Right lobe of liver (tissue), 4 donors: ENCODE measurements around the gene AGK.

Experiments
- CTCF ChIP-seq, 4 donors: fragments of 200-600 bp in 3 of 4; fragments of 450-650 bp in 1 of 4; IDR thresholded peaks; one replicate each; pipeline versions ENCODE4 v1.5.1 to v1.8.0; 2016 to 2022; ENCODE audit warnings: antibody characterized with exemption in 4 of 4, mild to moderate bottlenecking in 2 of 4
- POLR2A ChIP-seq: fragments of 450-650 bp; IDR thresholded peaks from one replicate; pipeline ENCODE4 v1.6.1; 2017; ENCODE audit warnings: antibody characterized with exemption, mild to moderate bottlenecking
- donor health status: DM: no; HTN: no; CAD: no.
- donor health status: DM: no; HTN: no; CAD: no.
- donor health status: DM: no; HTN: yes; CAD: no.

GRCh38 chr7:141651417-141651816 is 100.2 kb downstream of the AGK start:
- TF ChIP-seq POLR2A (no peak), CTCF (IDR thresholded peaks at IDR 0.05) (no peak)
